ENCODE results near the gene GPR55. TPM values are rescaled to one million over a fixed set of nuclear protein-coding genes. Genes with fewer than 3 reads are reported as not detected.

GPR55 gene
- total and polyA plus RNA-seq, 2 of the 8 experiments (the other 6 are each of a cell fraction or from before 2014, with no cell fraction given) = not detected

DNA sequence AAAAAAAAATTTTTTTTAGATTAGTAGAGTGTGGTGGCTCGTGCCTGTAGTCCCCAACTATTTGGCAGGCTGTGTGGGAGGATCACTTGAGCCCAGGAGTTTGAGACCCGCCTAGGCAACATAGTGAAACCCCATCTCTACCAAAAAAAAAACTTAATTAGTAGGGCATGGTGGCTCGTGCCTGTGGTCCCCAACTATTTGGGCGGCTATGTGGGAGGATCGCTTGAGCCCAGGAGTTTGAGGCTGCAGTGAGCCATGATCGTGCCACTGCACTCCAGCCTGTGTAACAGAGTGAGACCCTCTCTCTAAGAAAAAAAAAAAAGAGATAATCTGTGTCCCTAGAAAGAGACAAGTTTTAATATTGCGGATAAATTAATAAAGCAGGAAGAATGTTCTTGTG lies 8.8 kb downstream of the GPR55 start:
- H3K9me3 ChIP-seq (ENCODE audit: insufficient read depth in 2 of 2, low read depth in 1 of 2, low read length in 1 of 2) = no peaks in the 10 kb centered on the region
- H3K4me2 ChIP-seq (ENCODE audit: insufficient read depth in 1 of 2, low read depth in 2 of 2, low read length in 2 of 2) = no peak overlapping the region
- H3K27me3 ChIP-seq (replicated peaks in 1 of 4; ENCODE audit: control insufficient read depth in 3 of 4, extremely low read depth in 1 of 4, insufficient read depth in 3 of 4, low read length in 3 of 4) = no peaks in the 10 kb centered on the region
- no peak overlapping the region for H3K18ac ChIP-seq (ENCODE audit: extremely low read depth, low read length)
- H2BK12ac ChIP-seq (ENCODE audit: low read depth, low read length) = no peak overlapping the region
- TF ChIP-seq BCL11A (IDR thresholded peaks at IDR 0.05; ENCODE audit: low read depth in 2 of 2, low read length in 2 of 2) (no peak), SP2 (IDR thresholded peaks at IDR 0.05; ENCODE audit: low read length) (no peak), NANOG (IDR thresholded peaks at IDR 0.05; ENCODE audit: insufficient read depth, low read depth, low read length, poor library complexity, severe bottlenecking) (no peak), SIX5 (IDR thresholded peaks at IDR 0.05; ENCODE audit: low read depth, low read length) (no peak), EZH2 (IDR thresholded peaks at IDR 0.05; ENCODE audit: low read depth, low read length, severe bottlenecking) (no peak), JUND (IDR thresholded peaks at IDR 0.05; ENCODE audit: low read length) (no peak), CTBP2 (IDR thresholded peaks at IDR 0.05; ENCODE audit: borderline replicate concordance, insufficient read depth, insufficient read length, low read length) (no peak), KDM4A (IDR thresholded peaks at IDR 0.05; ENCODE audit: low read depth, low read length, severe bottlenecking) (no peak), ASH2L (IDR thresholded peaks at IDR 0.05; ENCODE audit: low read length) (no peak)
- H3K56ac ChIP-seq (replicated peaks; ENCODE audit: insufficient read length, low read depth, low read length) = no peak overlapping the region
- H3K4me3 ChIP-seq (ENCODE audit: extremely low read depth in 1 of 4, insufficient read depth in 2 of 4, low read depth in 3 of 4, low read length in 4 of 4) = no peak overlapping the region
- H3K23ac ChIP-seq (ENCODE audit: insufficient read length) = no peak overlapping the region
- no peak overlapping the region for H3K14ac ChIP-seq (ENCODE audit: insufficient read length)
- no peak overlapping the region for H2BK15ac ChIP-seq (ENCODE audit: low read length)
- H4K91ac ChIP-seq (replicated peaks; ENCODE audit: insufficient read length, low read length) = no peak overlapping the region
- H3K4ac ChIP-seq (replicated peaks; ENCODE audit: insufficient read length, low read depth, low read length) = no peak overlapping the region
- POLR2A ChIA-PET (ENCODE audit: partially characterized antibody) = no interaction called here
- H3K9ac ChIP-seq (replicated peaks in 1 of 4; ENCODE audit: extremely low read depth in 1 of 4, low read depth in 3 of 4, low read length in 3 of 4) = no peak overlapping the region
- H4K8ac ChIP-seq (ENCODE audit: extremely low read depth, insufficient read depth, low read length) = no peak overlapping the region
- WGBS, 2 experiments (ENCODE audit: extremely low coverage in 1 of 2, insufficient coverage in 1 of 2, insufficient read length in 1 of 2, insufficient replicate concordance in 2 of 2, low coverage in 1 of 2, low lambda C conversion rate in 2 of 2, missing lambda C conversion rate in 1 of 2) = 91% methylated on average over 7 of the region's 7 CpGs; no CpG with 5 or more reads in 1 of the 2 experiments
- H2BK120ac ChIP-seq (replicated peaks; ENCODE audit: low read depth, low read length) = no peak overlapping the region
- FAIRE-seq (no peak), DNase-seq (ENCODE audit: low read depth in 1 of 2, low spot score in 2 of 2) (no peak)
- CTCF ChIA-PET (ENCODE audit: partially characterized antibody) = interaction anchor here (0.9 to 1.2 kb wide), 3 partner anchors 8 to 92 kb away, joined by 3 to 4 read pairs (median 3); partner anchors contain the start of gene GPR55
- no peaks in the 10 kb centered on the region for H3K4me1 ChIP-seq (replicated peaks in 1 of 4; ENCODE audit: control insufficient read depth in 3 of 4, insufficient read depth in 4 of 4, low read length in 3 of 4)
- H2AFZ ChIP-seq (ENCODE audit: low read length) = no peak overlapping the region
- H3K79me2 ChIP-seq (ENCODE audit: control insufficient read depth in 1 of 2, insufficient read depth in 2 of 2, low read length in 2 of 2) = no peaks in the 10 kb centered on the region
- H2BK20ac ChIP-seq (ENCODE audit: low read length) = no peak overlapping the region
- H2AK5ac ChIP-seq (ENCODE audit: low read depth, low read length) = no peak overlapping the region
- H2BK5ac ChIP-seq (ENCODE audit: low read depth, low read length) = no peak overlapping the region
- no peaks in the 10 kb centered on the region for H4K20me1 ChIP-seq (replicated peaks in 1 of 2; ENCODE audit: control insufficient read depth in 1 of 2, insufficient read depth in 2 of 2, low read length in 2 of 2)
- H3K23me2 ChIP-seq (ENCODE audit: low read depth, low read length) = peaks cover 2% of the 10 kb centered on the region; the same call in 1 of the 2 replicates
- H3K79me1 ChIP-seq (ENCODE audit: low read depth, low read length) = no peaks in the 10 kb centered on the region
- no peak overlapping the region for H3K27ac ChIP-seq (ENCODE audit: low read depth, low read length)
- H3K36me3 ChIP-seq (ENCODE audit: control insufficient read depth in 2 of 4, insufficient read depth in 4 of 4, low read length in 3 of 4) = no peaks in the 10 kb centered on the region
- H4K5ac ChIP-seq (ENCODE audit: insufficient read length, low read depth, low read length) = no peak overlapping the region

All from H1 (cell line).